Endothelial cell of umbilical vein (primary cell): Measurements from ENCODE around the gene RNF157. TPM values are rescaled to one million over a fixed set of nuclear protein-coding genes. Genes with fewer than 3 reads are reported as not detected.

Source experiments
- BruUV-seq: library from RNA; stranded (reverse); fragments of 400-500 nt; replicated peaks from 2 replicates; lab custom pipeline; 2021; lab: Mats Ljungman, UMichigan
- CTCF ChIA-PET: fragments of 300-600, 350-600 bp; sonication (Branson Sonifier 250); formaldehyde crosslinking; loops from one replicate; lab custom pipeline; 2021; ENCODE audit warnings: antibody characterized with exemption, inconsistent platforms; lab: Charles Lee
- POLR2A ChIA-PET: fragments of 300-600, 350-600 bp; sonication (Branson Sonifier 250); formaldehyde crosslinking; loops from one replicate; lab custom pipeline; 2021; ENCODE audit warnings: antibody characterized with exemption, inconsistent platforms; lab: Charles Lee
- DNase-seq: peaks from one replicate; pipeline ENCODE4 v3.0.0-alpha.2; 2011; ENCODE audit warnings: low read depth, low spot score
- FAIRE-seq: peaks from 2 replicates; lab custom pipeline; 2011; peaks lifted over from hg19 to GRCh38; lab: Jason Lieb, UNC
- H2AFZ ChIP-seq: 2 replicates; pipeline ENCODE4 v1.6.0; 2012; ENCODE audit warnings: low read depth, low read length, control low read depth, inconsistent platforms
- H3K27ac ChIP-seq: 2 replicates; pipeline ENCODE4 v1.5.1; 2011; ENCODE audit warnings: low read depth, mild to moderate bottlenecking, control low read depth, low read length, moderate library complexity; ENCODE audit not compliant: insufficient read depth
- H3K27me3 ChIP-seq, 2 experiments: 2 replicates each; pipeline versions ENCODE4 v1.6.0 to v1.6.1; 2011; ENCODE audit warnings: low read length in 2 of 2, mixed read lengths in 1 of 2; ENCODE audit not compliant: control insufficient read depth in 2 of 2, insufficient read depth in 2 of 2
- H3K36me3 ChIP-seq, 2 experiments: 2 replicates in 1 of 2; 3 replicates in 1 of 2; pipeline ENCODE4 v1.5.1; 2011; ENCODE audit warnings: low read length in 2 of 2, mild to moderate bottlenecking in 1 of 2, moderate library complexity in 1 of 2; ENCODE audit not compliant: control insufficient read depth in 2 of 2, insufficient read depth in 2 of 2; ENCODE audit errors: extremely low read depth in 1 of 2
- H3K4me1 ChIP-seq: 3 replicates; pipeline ENCODE4 v1.5.1; 2011; ENCODE audit warnings: mild to moderate bottlenecking, low read length; ENCODE audit not compliant: control insufficient read depth, insufficient read depth; ENCODE audit errors: extremely low read depth
- H3K4me2 ChIP-seq: 2 replicates; pipeline ENCODE4 v1.6.1; 2011; ENCODE audit warnings: low read length, control low read depth, mixed read lengths; ENCODE audit not compliant: insufficient read depth
- H3K4me3 ChIP-seq, 3 experiments: fragments of 200-600 bp in 1 of 3; sonication (generic), shearing (Covaris generic) in 1 of 3; replicated peaks in 1 of 3; 2 replicates each; pipeline ENCODE4 v1.5.1; 2011 to 2016; ENCODE audit warnings: control low read depth in 3 of 3, low read length in 3 of 3, mild to moderate bottlenecking in 2 of 3, inconsistent platforms in 1 of 3, low read depth in 1 of 3, moderate library complexity in 1 of 3; ENCODE audit not compliant: insufficient read depth in 1 of 3
- H3K79me2 ChIP-seq: 2 replicates; pipeline ENCODE4 v1.6.0; 2012; ENCODE audit warnings: low read length, inconsistent platforms; ENCODE audit not compliant: control insufficient read depth, insufficient read depth
- H3K9ac ChIP-seq: replicated peaks from 2 replicates; pipeline ENCODE3; 2011; ENCODE audit warnings: low read length, control low read depth; ENCODE audit not compliant: insufficient read depth; ENCODE audit errors: extremely low read depth
- H3K9me1 ChIP-seq: replicated peaks from 3 replicates; pipeline ENCODE4 v1.6.0; 2011; ENCODE audit warnings: mild to moderate bottlenecking, low read length; ENCODE audit not compliant: control insufficient read depth, insufficient read depth; ENCODE audit errors: extremely low read depth
- H3K9me3 ChIP-seq: replicated peaks from 2 replicates; pipeline ENCODE4 v1.5.1; 2012; ENCODE audit warnings: low read length, inconsistent platforms; ENCODE audit not compliant: control insufficient read depth, insufficient read depth
- H4K20me1 ChIP-seq: replicated peaks from 2 replicates; pipeline ENCODE3; 2011; ENCODE audit warnings: mild to moderate bottlenecking, low read length; ENCODE audit not compliant: control insufficient read depth, insufficient read depth; ENCODE audit errors: extremely low read depth
- CTCF ChIP-seq, 2 donors: IDR thresholded peaks; 1 replicate in 1 of 2; 2 replicates in 1 of 2; pipeline ENCODE4 v1.5.1; 2011; ENCODE audit warnings: low read length in 2 of 2, mild to moderate bottlenecking in 2 of 2, moderate library complexity in 2 of 2, control low read depth in 1 of 2, inconsistent platforms in 1 of 2, low read depth in 1 of 2; ENCODE audit not compliant: insufficient read depth in 1 of 2; ENCODE audit errors: extremely low read depth in 1 of 2
- GATA2 ChIP-seq: IDR thresholded peaks from 2 replicates; pipeline ENCODE4 v1.7.0; 2011; ENCODE audit warnings: low read depth, mild to moderate bottlenecking, moderate library complexity, mixed read lengths, low read length; ENCODE audit not compliant: insufficient read length, insufficient read depth
- dilution Hi-C: fragments of 300-500 bp; cut with MboI; formaldehyde crosslinking; loops from one replicate; pipeline ENCODE4 v1.15.0; 2019; ENCODE audit warnings: low sequenced_read_pairs; ENCODE audit not compliant: extremely low pct_ligation_motif_present
- intact Hi-C: fragments of 100-400 bp; cut with micrococcal nuclease; formaldehyde crosslinking; loops from one replicate; pipeline ENCODE4 v1.10.0; 2022
- polyA plus RNA-seq, 4 experiments: library from polyadenylated mRNA; depleted of rRNA in 3 of 4; stranded (reverse) in 3 of 4; unstranded in 1 of 4; fragments of >200 nt; gene quantifications; 2 replicates each; pipeline versions ENCODE4 v1.2.1 to v1.2.3, GENCODE V29; 2011 to 2012; ENCODE audit warnings: missing spikeins in 1 of 4
- total RNA-seq: library from RNA; stranded (reverse); gene quantifications from 2 replicates; pipeline ENCODE4 v1.2.3, GENCODE V29; 2021

Gene RNF157
- total and polyA plus RNA-seq, 2 donors (not counting 3 experiments of a cell fraction or from before 2014, with no cell fraction given), result 0.07 to 0.86 TPM

GRCh38 chr17:76124582-76125390, 115.5 kb downstream of the RNF157 start:
- DNase-seq (no peak), FAIRE-seq (no peak)
- no TSS peak for BruUV-seq
- Histone ChIP-seq H3K36me3 (no peaks in the 10 kb centered on the region), H2AFZ (no peak overlapping the region), H4K20me1 (no peaks in the 10 kb centered on the region), H3K27ac (no peak overlapping the region), H3K9ac (no peak overlapping the region), H3K9me1 (no peaks in the 10 kb centered on the region), H3K9me3 (no peaks in the 10 kb centered on the region), H3K4me1 (peaks cover 3% of the 10 kb centered on the region), H3K27me3 (no peaks in the 10 kb centered on the region), H3K4me2 (no peak overlapping the region), H3K79me2 (no peaks in the 10 kb centered on the region), H3K4me3 (no peak overlapping the region)
- TF ChIP-seq GATA2 (no peak), CTCF (IDR thresholded peaks at IDR 0.05; ENCODE audit: extremely low read depth in 1 of 2, insufficient read depth in 1 of 2, low read depth in 1 of 2, low read length in 2 of 2) (peak in 1 of 2 donors; percentile 17)
- intact Hi-C loops (loop anchor here (5.0 kb wide), 2 partner anchors 138 to 173 kb away; no protein-coding TSS in a partner anchor), dilution Hi-C loops (no loop called here)
- ChIA-PET POLR2A (no interaction called here), CTCF (interaction anchor here (0.9 to 14.5 kb wide), 11 partner anchors 8 to 175 kb away, joined by 3 to 320 read pairs (median 5); partner anchors contain the start of gene FOXJ1)
